Measurements from ENCODE around the gene BCL11A. TPM values are rescaled to one million over a fixed set of nuclear protein-coding genes. Genes with fewer than 3 reads are reported as not detected.

BCL11A gene
- total RNA-seq, 4 donors from 2014 or later, result 0.22 TPM; not detected in 3

GRCh38 chr2:60541056-60541651 lies 12.3 kb downstream of the BCL11A start:
- TF ChIP-seq EP300 (IDR thresholded peaks at IDR 0.05) (no peak), POLR2A (IDR thresholded peaks at IDR 0.05) (no peak), CTCF (IDR thresholded peaks at IDR 0.05) (no peak)
- WGBS, 2 donors, result 55 to 62% methylated on average over 3 of the region's 3 CpGs
- no peak overlapping the region for H3K27ac ChIP-seq
- no peak for DNase-seq (ENCODE audit: low spot score in 2 of 2)
- no peak overlapping the region for H3K4me3 ChIP-seq
- peaks cover 0 to 93% of the 10 kb centered on the region in 2 donors for H3K27me3 ChIP-seq
- H3K4me1 ChIP-seq, result no peaks in the 10 kb centered on the region
- no peaks in the 10 kb centered on the region for H3K36me3 ChIP-seq
- H3K9me3 ChIP-seq, result no peaks in the 10 kb centered on the region

- Histone ChIP-seq H3K27me3 (peaks cover 0 to 93% of the 10 kb centered on the region in 2 donors), H3K36me3 (no peaks in the 10 kb centered on the region), H3K9me3 (no peaks in the 10 kb centered on the region), H3K27ac (no peak overlapping the region), H3K4me1 (no peaks in the 10 kb centered on the region), H3K4me3 (no peak overlapping the region)
- no peak for DNase-seq (ENCODE audit: low spot score in 2 of 2)
- TF ChIP-seq POLR2A (IDR thresholded peaks at IDR 0.05) (no peak), CTCF (IDR thresholded peaks at IDR 0.05) (no peak), EP300 (IDR thresholded peaks at IDR 0.05) (no peak)
- 86 to 89% methylated on average over 2 of the region's 2 CpGs for WGBS, 2 donors
Measured at GRCh38 chr2:60540074-60540473, 13.4 kb downstream of the BCL11A start.

- 93% methylated on average over 5 of the region's 5 CpGs for WGBS, 2 donors
- TF ChIP-seq CTCF (IDR thresholded peaks at IDR 0.05), result no peak
- TF ChIP-seq POLR2A (IDR thresholded peaks at IDR 0.05), result no peak
- TF ChIP-seq EP300 (IDR thresholded peaks at IDR 0.05), result no peak
- Histone ChIP-seq H3K9me3 (no peaks in the 10 kb centered on the region), H3K36me3 (no peaks in the 10 kb centered on the region), H3K4me3 (no peak overlapping the region), H3K27me3 (peaks cover 0 to 93% of the 10 kb centered on the region in 2 donors), H3K4me1 (no peaks in the 10 kb centered on the region), H3K27ac (no peak overlapping the region)
- DNase-seq (ENCODE audit: low spot score in 2 of 2), result no peak
Measured at GRCh38 chr2:60539140-60539539, 14.3 kb downstream of the BCL11A start.

GRCh38 chr2:60538101-60538500 lies 15.4 kb downstream of the BCL11A start:
- no peak overlapping the region for H3K27ac ChIP-seq
- H3K9me3 ChIP-seq, result no peaks in the 10 kb centered on the region
- H3K4me1 ChIP-seq, result no peaks in the 10 kb centered on the region
- no peaks in the 10 kb centered on the region for H3K36me3 ChIP-seq
- DNase-seq (ENCODE audit: low spot score in 2 of 2), result no peak
- TF ChIP-seq POLR2A (IDR thresholded peaks at IDR 0.05), result no peak
- TF ChIP-seq EP300 (IDR thresholded peaks at IDR 0.05), result no peak
- no peak for TF ChIP-seq CTCF (IDR thresholded peaks at IDR 0.05)
- WGBS, 2 donors, result 85 to 90% methylated on average over 9 of the region's 9 CpGs
- no peak overlapping the region for H3K4me3 ChIP-seq
- H3K27me3 ChIP-seq, result peaks cover 0 to 93% of the 10 kb centered on the region in 2 donors

- WGBS, 2 donors, result 34 to 47% methylated on average over 1 of the region's 1 CpG
- TF ChIP-seq POLR2A (IDR thresholded peaks at IDR 0.05) (no peak), CTCF (IDR thresholded peaks at IDR 0.05) (no peak), EP300 (IDR thresholded peaks at IDR 0.05) (no peak)
- H3K27ac ChIP-seq, result no peak overlapping the region
- no peak overlapping the region for H3K4me3 ChIP-seq
- peaks cover 0 to 93% of the 10 kb centered on the region in 2 donors for H3K27me3 ChIP-seq
- DNase-seq (ENCODE audit: low spot score in 2 of 2), result no peak
- H3K4me1 ChIP-seq, result no peaks in the 10 kb centered on the region
- H3K9me3 ChIP-seq, result no peaks in the 10 kb centered on the region
- H3K36me3 ChIP-seq, result no peaks in the 10 kb centered on the region
Measured at GRCh38 chr2:60536746-60537145, 16.7 kb downstream of the BCL11A start.
